ENCODE measurements around the gene PIP5KL1.

Gene PIP5KL1

GRCh38 chr9:127930231-127931091 is at the start of gene PIP5KL1:
PIP5KL1 (minus strand) TSS chr9:127930777; CDS start chr9:127930752, 25 bp downstream.
- peak in 2 of 4 experiments; percentile 44 to 67 for DNase-seq (ENCODE audit: low read depth in 4 of 4, low spot score in 1 of 4)

- DNase-seq (ENCODE audit: low read depth in 4 of 4, low spot score in 1 of 4): no peak
Measured at GRCh38 chr9:127980060-127980705, 49.6 kb upstream of the PIP5KL1 start.

- no peak for DNase-seq (ENCODE audit: low read depth in 4 of 4, low spot score in 1 of 4)
Measured at GRCh38 chr9:127979333-127980059, 48.9 kb upstream of the PIP5KL1 start.

GRCh38 chr9:127979015-127979332 is 48.4 kb upstream of the PIP5KL1 start:
- DNase-seq (ENCODE audit: low read depth in 4 of 4, low spot score in 1 of 4): no peak

GRCh38 chr9:127977884-127978647 is 47.5 kb upstream of the PIP5KL1 start:
- DNase-seq (ENCODE audit: low read depth in 4 of 4, low spot score in 1 of 4): no peak

GRCh38 chr9:127977009-127977883 is 46.7 kb upstream of the PIP5KL1 start:
- DNase-seq (ENCODE audit: low read depth in 4 of 4, low spot score in 1 of 4): no peak

- DNase-seq (ENCODE audit: low read depth in 4 of 4, low spot score in 1 of 4): no peak
Measured at GRCh38 chr9:127976498-127976897, 45.9 kb upstream of the PIP5KL1 start.

GRCh38 chr9:127975376-127976315 is 45.1 kb upstream of the PIP5KL1 start:
- DNase-seq (ENCODE audit: low read depth in 4 of 4, low spot score in 1 of 4): no peak

GRCh38 chr9:127974769-127975261 is 44.2 kb upstream of the PIP5KL1 start:
- no peak for DNase-seq (ENCODE audit: low read depth in 4 of 4, low spot score in 1 of 4)

- DNase-seq (ENCODE audit: low read depth in 4 of 4, low spot score in 1 of 4): no peak
Measured at GRCh38 chr9:127974001-127974768, 43.6 kb upstream of the PIP5KL1 start.

- DNase-seq (ENCODE audit: low read depth in 4 of 4, low spot score in 1 of 4): no peak
Measured at GRCh38 chr9:127973169-127974000, 42.8 kb upstream of the PIP5KL1 start.

GRCh38 chr9:127972236-127972871 is 41.8 kb upstream of the PIP5KL1 start:
- no peak for DNase-seq (ENCODE audit: low read depth in 4 of 4, low spot score in 1 of 4)

GRCh38 chr9:127971357-127972235 is 41.0 kb upstream of the PIP5KL1 start:
- DNase-seq (ENCODE audit: low read depth in 4 of 4, low spot score in 1 of 4): no peak

- peak in 2 of 4 experiments; percentile 54 to 61 for DNase-seq (ENCODE audit: low read depth in 4 of 4, low spot score in 1 of 4)
Measured at GRCh38 chr9:127970401-127971313, 40.1 kb upstream of the PIP5KL1 start.

Measured in stimulated activated CD4-positive, alpha-beta T cell treated with anti-CD3 and anti-CD28 coated beads, Interleukin-1b, Interleukin-23, amount 100 ng/mL, for 24 hours (primary cell).